ENCODE data around the gene CHD1.

DNA sequence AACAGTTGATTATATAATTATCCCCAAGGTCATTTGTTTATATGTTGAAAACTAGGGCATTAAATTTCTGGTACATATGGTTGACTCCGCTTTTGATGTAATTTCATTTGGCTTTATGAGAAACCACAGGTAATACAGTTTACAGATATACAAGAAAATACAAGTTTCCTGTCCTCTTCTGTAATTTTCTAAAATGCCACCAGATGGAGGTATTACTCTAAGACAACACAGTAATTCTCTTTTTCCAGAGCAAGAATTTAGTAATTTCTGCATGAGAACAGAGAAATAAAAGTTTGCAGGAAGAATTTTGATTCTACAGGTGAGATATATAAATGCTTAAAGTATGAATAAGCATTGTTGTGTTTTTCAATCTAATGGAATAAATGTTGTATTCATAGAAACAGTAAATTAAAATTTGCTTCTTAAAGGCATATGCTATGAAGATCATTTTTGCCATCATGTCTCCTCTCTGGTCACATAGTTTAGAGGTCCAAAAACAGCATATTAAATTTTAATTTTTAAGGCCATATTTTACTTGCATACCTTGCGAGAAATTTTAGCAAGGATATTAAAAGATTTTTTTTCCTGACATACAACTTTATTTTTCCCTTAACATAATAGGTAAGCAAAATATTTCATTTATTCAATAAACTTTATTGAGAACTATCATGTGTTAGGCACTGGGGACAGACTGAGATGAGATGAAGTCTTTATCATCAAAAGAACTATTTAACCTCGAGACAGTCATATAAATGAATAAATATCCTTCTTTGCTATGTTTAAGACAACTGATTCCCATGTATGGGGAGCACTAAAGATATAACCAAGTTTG lies 22.7 kb downstream of the CHD1 start:
- peak; percentile 7 for TF ChIP-seq CTCF (IDR thresholded peaks at IDR 0.05; ENCODE audit: low read depth, low read length)
- TF ChIP-seq MYC (IDR thresholded peaks at IDR 0.05; ENCODE audit: low read depth, low read length): no peak
- no peak for TF ChIP-seq POLR2A (IDR thresholded peaks at IDR 0.05; ENCODE audit: extremely low read depth, insufficient read length)

All from NB4 (cell line).